B cell (primary cell): Measurements from ENCODE around the gene FTO. TPM values are rescaled to one million over a fixed set of nuclear protein-coding genes. Genes with fewer than 3 reads are reported as not detected.

Experiments used
- ATAC-seq: fragments of 200-7000 bp; cut with Tn5 transposase; one replicate; pipeline ENCODE4 v1.10.0; 2021; ENCODE audit warnings: low read depth, mild to moderate bottlenecking, moderate number of reproducible peaks, moderate library complexity
- CTCF ChIA-PET: fragments of 350-600 bp; sonication (Branson Sonifier 250); formaldehyde crosslinking; loops from one replicate; lab custom pipeline; 2021; ENCODE audit warnings: antibody characterized with exemption, inconsistent platforms; lab: Charles Lee
- POLR2A ChIA-PET: fragments of 350-600 bp; sonication (Branson Sonifier 250); formaldehyde crosslinking; loops from one replicate; lab custom pipeline; 2021; ENCODE audit warnings: antibody characterized with exemption; lab: Charles Lee
- DNase-seq: peaks from one replicate; pipeline ENCODE4 v3.0.0; 2013
- H2AFZ ChIP-seq: 2 replicates; pipeline ENCODE4 v1.6.1; 2012; ENCODE audit warnings: mild to moderate bottlenecking, low read depth, low read length; ENCODE audit not compliant: insufficient read depth, poor library complexity, severe bottlenecking
- H3K27ac ChIP-seq, 2 donors: 1 replicate in 1 of 2; 2 replicates in 1 of 2; pipeline ENCODE4 v1.5.1; 2012 to 2013; ENCODE audit warnings: low read length in 2 of 2, mild to moderate bottlenecking in 2 of 2, moderate library complexity in 1 of 2
- H3K27me3 ChIP-seq, 4 experiments: fragments of 200-600 bp in 1 of 4; sonication (generic) in 1 of 4; replicated peaks in 1 of 4; 1 replicate in 2 of 4; 2 replicates in 2 of 4; pipeline versions ENCODE4 v1.6.1 to v1.7.0; 2013 to 2016; ENCODE audit warnings: low read length in 3 of 4, mild to moderate bottlenecking in 2 of 4, mixed read lengths in 1 of 4, moderate library complexity in 1 of 4; ENCODE audit not compliant: insufficient read depth in 4 of 4, control insufficient read depth in 3 of 4; ENCODE audit errors: control extremely low read depth in 1 of 4
- H3K36me3 ChIP-seq, 2 experiments: replicated peaks in 1 of 2; 1 replicate in 1 of 2; 2 replicates in 1 of 2; pipeline versions ENCODE4 v1.6.1 to v1.7.1; 2013; ENCODE audit warnings: low read length in 1 of 2; ENCODE audit not compliant: insufficient read depth in 2 of 2, control insufficient read depth in 1 of 2; ENCODE audit errors: control extremely low read depth in 1 of 2, extremely low read depth in 1 of 2
- H3K4me1 ChIP-seq, 2 donors: fragments of 200-600 bp in 1 of 2; sonication (generic) in 1 of 2; 1 replicate in 1 of 2; 2 replicates in 1 of 2; pipeline versions ENCODE4 v1.5.1 to v1.6.1; 2013 to 2017; ENCODE audit warnings: low read length in 2 of 2; ENCODE audit not compliant: control insufficient read depth in 2 of 2, insufficient read depth in 2 of 2
- H3K4me2 ChIP-seq: replicated peaks from 2 replicates; pipeline ENCODE3; 2012; ENCODE audit warnings: mild to moderate bottlenecking, low read depth, low read length; ENCODE audit not compliant: poor library complexity, severe bottlenecking
- H3K4me3 ChIP-seq, 5 experiments: fragments of 200-600 bp in 1 of 5; sonication (generic) in 1 of 5; 1 replicate in 3 of 5; 2 replicates in 2 of 5; pipeline versions ENCODE4 v1.5.1 to v1.7.0; 2011 to 2016; ENCODE audit warnings: low read length in 4 of 5, mild to moderate bottlenecking in 4 of 5, low read depth in 2 of 5, control low read depth in 1 of 5, moderate library complexity in 1 of 5; ENCODE audit not compliant: insufficient read depth in 1 of 5; ENCODE audit errors: control extremely low read depth in 1 of 5, extremely low read depth in 1 of 5
- H3K79me2 ChIP-seq: fragments of 200-600 bp; sonication (generic); one replicate; pipeline ENCODE4 v1.6.0; 2016; ENCODE audit warnings: low read length; ENCODE audit not compliant: control insufficient read depth, insufficient read depth
- H3K9ac ChIP-seq: fragments of 200-600 bp; sonication (generic); 2 replicates; pipeline ENCODE4 v1.6.1; 2017; ENCODE audit warnings: mild to moderate bottlenecking, low read length, moderate library complexity
- H3K9me3 ChIP-seq, 3 donors: one replicate each; pipeline versions ENCODE4 v1.6.1 to v1.7.1; 2013; ENCODE audit warnings: low read length in 2 of 3; ENCODE audit not compliant: control insufficient read depth in 2 of 3, insufficient read depth in 1 of 3; ENCODE audit errors: control extremely low read depth in 1 of 3
- H4K20me1 ChIP-seq: 2 replicates; pipeline ENCODE4 v1.6.0; 2012; ENCODE audit warnings: mild to moderate bottlenecking, low read length; ENCODE audit not compliant: insufficient read depth, control insufficient read depth, poor library complexity, severe bottlenecking
- H3K27ac Mint-ChIP-seq: one replicate; pipeline ENCODE4 v1.8.0; 2021; ENCODE audit warnings: mixed read lengths
- H3K27me3 Mint-ChIP-seq: one replicate; pipeline ENCODE4 v1.8.0; 2021; ENCODE audit warnings: mixed read lengths
- H3K4me1 Mint-ChIP-seq: one replicate; pipeline ENCODE4 v1.8.0; 2021; ENCODE audit warnings: mixed read lengths
- H3K4me3 Mint-ChIP-seq: one replicate; pipeline ENCODE4 v1.8.0; 2021; ENCODE audit warnings: mixed read lengths
- H3K9me3 Mint-ChIP-seq: one replicate; pipeline ENCODE4 v1.8.0; 2022; ENCODE audit warnings: mixed read lengths; ENCODE audit not compliant: insufficient read depth
- CTCF ChIP-seq: fragments of 200-600 bp; IDR thresholded peaks from one replicate; pipeline ENCODE4 v1.8.0; 2022; ENCODE audit warnings: antibody characterized with exemption, mild to moderate bottlenecking
- EZH2 ChIP-seq: IDR thresholded peaks from 2 replicates; pipeline ENCODE4 v1.6.1; 2012; ENCODE audit warnings: borderline replicate concordance, low read depth, mild to moderate bottlenecking, moderate library complexity, low read length; ENCODE audit not compliant: insufficient read depth, poor library complexity, severe bottlenecking
- WGBS: methylation state at CpG from one replicate; pipeline ENCODE4 v1.1.5; 2013; ENCODE audit warnings: missing lambda C conversion rate; ENCODE audit not compliant: insufficient coverage; 5-methylcytosine and 5-hydroxymethylcytosine counted together
- intact Hi-C: fragments of 100-400 bp; cut with micrococcal nuclease; formaldehyde crosslinking; loops from one replicate; pipeline ENCODE4 v1.10.0; 2022
- polyA plus RNA-seq: library from polyadenylated mRNA; depleted of rRNA; stranded (reverse); fragments of >200 nt; gene quantifications from 2 replicates; pipeline ENCODE4 v1.2.3, GENCODE V29; 2012
- total RNA-seq, 2 donors: library from RNA; stranded (reverse); fragments of 120-200 nt in 1 of 2; gene quantifications; 1 replicate in 1 of 2; 2 replicates in 1 of 2; pipeline versions ENCODE4 v1.2.3 to v1.2.4, GENCODE V29; 2013 to 2022

The FTO gene
- total and polyA plus RNA-seq, 2 donors (not counting 1 experiment from before 2014, with no cell fraction given) = 26.5 to 68.5 TPM

GRCh38 chr16:53829186-53829747 lies 125.3 kb downstream of the FTO start:
- 93% methylated on average over 3 of the region's 3 CpGs for WGBS
- Histone ChIP-seq H3K79me2 (peaks cover 4% of the 10 kb centered on the region), H2AFZ (no peak overlapping the region), H3K4me1 (no peaks in the 10 kb centered on the region), H3K36me3 (peaks cover 0 to 5% of the 10 kb centered on the region in 2 experiments), H4K20me1 (no peaks in the 10 kb centered on the region), H3K9me3 (peaks cover 0 to 3% (median 0%) of the 10 kb centered on the region in 3 donors), H3K4me3 (no peak overlapping the region), H3K27ac (no peak overlapping the region), H3K4me2 (no peak overlapping the region), H3K27me3 (no peaks in the 10 kb centered on the region), H3K9ac (no peak overlapping the region)
- DNase-seq = no peak
- H3K4me1 Mint-ChIP-seq = no peaks in the 10 kb centered on the region
- ChIA-PET POLR2A (no interaction called here), CTCF (no interaction called here)
- ATAC-seq = no peak
- intact Hi-C loops = no loop called here
- no peak overlapping the region for H3K27ac Mint-ChIP-seq
- no peak for TF ChIP-seq CTCF
- no peak for TF ChIP-seq EZH2
- no peaks in the 10 kb centered on the region for H3K27me3 Mint-ChIP-seq
- no peaks in the 10 kb centered on the region for H3K9me3 Mint-ChIP-seq
- H3K4me3 Mint-ChIP-seq = no peak overlapping the region

- Histone ChIP-seq H3K4me2 (no peak overlapping the region), H3K4me1 (no peaks in the 10 kb centered on the region), H2AFZ (no peak overlapping the region), H3K79me2 (peaks cover 4% of the 10 kb centered on the region), H3K27me3 (no peaks in the 10 kb centered on the region), H4K20me1 (no peaks in the 10 kb centered on the region), H3K36me3 (peaks cover 1 to 3% of the 10 kb centered on the region in 2 experiments), H3K9ac (no peak overlapping the region), H3K27ac (no peak overlapping the region), H3K9me3 (peaks cover 0 to 3% (median 1%) of the 10 kb centered on the region in 3 donors), H3K4me3 (no peak overlapping the region)
- no peak overlapping the region for H3K27ac Mint-ChIP-seq
- H3K9me3 Mint-ChIP-seq = no peaks in the 10 kb centered on the region
- intact Hi-C loops = no loop called here
- peaks cover 5% of the 10 kb centered on the region for H3K4me1 Mint-ChIP-seq
- 83% methylated on average over 5 of the region's 9 CpGs for WGBS
- ChIA-PET CTCF (no interaction called here), POLR2A (no interaction called here)
- ATAC-seq (no peak), DNase-seq (no peak)
- H3K27me3 Mint-ChIP-seq = no peaks in the 10 kb centered on the region
- H3K4me3 Mint-ChIP-seq = no peak overlapping the region
- TF ChIP-seq EZH2 (no peak), CTCF (no peak)
Observed at GRCh38 chr16:53832896-53833544, 129.1 kb downstream of the FTO start.
